Measurements from ENCODE around the gene CARD14.
"Not testable (repeated sequence)": the region's sequence is repeated elsewhere in the genome, so short reads cannot be mapped to it uniquely, and the experiment has no call there.

CARD14 gene

DNA sequence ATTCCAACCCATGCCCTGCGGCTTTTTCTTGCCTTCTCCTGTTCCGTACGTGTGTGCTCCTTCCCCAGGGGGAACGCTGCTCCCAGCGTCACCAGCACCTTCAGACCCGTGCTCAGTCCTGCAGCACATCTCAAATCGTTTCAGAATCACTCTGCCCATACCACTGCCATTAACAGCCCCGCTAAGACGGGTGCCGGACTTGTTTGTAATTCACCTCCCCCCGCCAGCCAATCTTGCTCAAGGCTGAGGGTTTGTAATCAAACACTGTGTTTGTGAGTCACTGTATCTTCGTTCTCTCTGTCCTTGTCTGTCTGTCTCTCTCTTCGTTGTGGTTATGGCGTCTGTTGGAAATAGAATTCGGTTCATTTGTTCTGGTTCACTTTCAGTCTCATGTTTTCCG lies 17.3 kb downstream of the CARD14 start:
- no peak for DNase-seq

DNA sequence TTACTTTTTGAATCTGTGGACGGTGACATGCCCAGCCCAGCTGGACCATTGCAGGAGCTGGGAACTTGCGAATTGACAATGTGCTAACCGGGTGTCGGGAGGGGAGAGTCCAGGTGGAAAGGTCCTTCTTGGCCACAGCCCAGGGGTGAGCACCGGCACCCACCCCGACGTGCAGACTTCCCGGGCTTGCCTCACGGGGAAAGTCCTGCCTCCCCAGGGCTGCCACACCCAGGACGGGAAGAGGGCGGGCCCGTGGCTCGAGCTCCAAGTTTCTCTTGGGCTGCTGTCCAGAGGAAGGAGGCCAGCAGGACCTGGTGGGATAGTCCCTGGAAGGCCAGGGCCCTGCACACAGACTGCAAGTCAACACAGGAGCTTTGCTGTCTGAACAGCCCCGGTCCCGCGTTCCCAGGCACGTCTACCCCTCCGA lies 17.7 kb downstream of the CARD14 start:
- DNase-seq = no peak

DNA sequence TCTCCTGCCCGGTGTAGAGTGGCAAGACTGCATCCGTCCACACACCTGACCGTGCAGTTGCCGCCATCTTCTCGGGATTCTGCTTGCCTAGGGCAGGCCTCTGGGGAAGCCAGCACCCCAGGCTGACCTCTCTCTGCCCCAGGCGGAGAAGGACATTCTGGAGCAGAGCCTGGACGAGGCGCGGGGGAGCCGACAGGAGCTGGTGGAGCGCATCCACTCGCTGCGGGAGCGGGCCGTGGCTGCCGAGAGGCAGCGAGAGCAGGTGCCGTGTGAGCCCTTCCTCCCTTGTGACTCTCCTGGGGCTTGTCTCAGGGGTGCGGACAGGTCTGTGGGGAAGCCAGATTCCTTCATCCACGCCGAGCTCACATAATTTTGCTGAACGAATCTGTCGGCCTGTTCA lies 19.8 kb downstream of the CARD14 start:
- DNase-seq = no peak

DNA sequence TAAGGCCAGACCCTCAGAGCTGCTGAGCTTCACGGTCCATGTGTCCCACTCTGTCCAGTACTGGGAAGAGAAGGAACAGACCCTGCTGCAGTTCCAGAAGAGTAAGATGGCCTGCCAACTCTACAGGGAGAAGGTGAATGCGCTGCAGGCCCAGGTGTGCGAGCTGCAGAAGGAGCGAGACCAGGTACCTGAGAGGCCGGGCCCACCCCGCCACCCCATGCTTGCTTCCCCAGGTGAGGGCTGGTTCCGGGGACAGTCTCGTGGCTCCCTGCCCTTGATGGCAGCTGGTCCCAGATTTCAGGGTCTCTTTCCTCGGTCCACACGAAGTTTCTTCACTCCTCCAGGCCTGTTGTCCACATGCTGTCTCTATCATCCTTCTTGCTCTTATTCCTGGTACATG lies 20.9 kb downstream of the CARD14 start:
- no peak for DNase-seq

DNA sequence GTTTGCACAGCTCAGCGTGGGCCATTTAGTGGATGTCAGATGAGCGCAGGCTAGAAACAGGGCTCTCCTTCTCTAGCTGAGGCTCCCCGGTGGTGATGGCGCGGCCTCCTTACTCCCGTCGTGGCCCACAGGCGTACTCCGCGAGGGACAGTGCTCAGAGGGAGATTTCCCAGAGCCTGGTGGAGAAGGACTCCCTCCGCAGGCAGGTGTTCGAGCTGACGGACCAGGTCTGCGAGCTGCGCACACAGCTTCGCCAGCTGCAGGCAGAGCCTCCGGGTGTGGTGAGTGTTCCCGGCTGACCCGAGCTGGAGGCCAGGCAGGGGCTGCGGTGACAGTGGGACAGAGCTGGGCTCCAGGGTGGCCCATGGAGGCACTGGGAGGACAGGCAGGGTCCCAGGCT lies 21.4 kb downstream of the CARD14 start:
- no peak for DNase-seq

DNA sequence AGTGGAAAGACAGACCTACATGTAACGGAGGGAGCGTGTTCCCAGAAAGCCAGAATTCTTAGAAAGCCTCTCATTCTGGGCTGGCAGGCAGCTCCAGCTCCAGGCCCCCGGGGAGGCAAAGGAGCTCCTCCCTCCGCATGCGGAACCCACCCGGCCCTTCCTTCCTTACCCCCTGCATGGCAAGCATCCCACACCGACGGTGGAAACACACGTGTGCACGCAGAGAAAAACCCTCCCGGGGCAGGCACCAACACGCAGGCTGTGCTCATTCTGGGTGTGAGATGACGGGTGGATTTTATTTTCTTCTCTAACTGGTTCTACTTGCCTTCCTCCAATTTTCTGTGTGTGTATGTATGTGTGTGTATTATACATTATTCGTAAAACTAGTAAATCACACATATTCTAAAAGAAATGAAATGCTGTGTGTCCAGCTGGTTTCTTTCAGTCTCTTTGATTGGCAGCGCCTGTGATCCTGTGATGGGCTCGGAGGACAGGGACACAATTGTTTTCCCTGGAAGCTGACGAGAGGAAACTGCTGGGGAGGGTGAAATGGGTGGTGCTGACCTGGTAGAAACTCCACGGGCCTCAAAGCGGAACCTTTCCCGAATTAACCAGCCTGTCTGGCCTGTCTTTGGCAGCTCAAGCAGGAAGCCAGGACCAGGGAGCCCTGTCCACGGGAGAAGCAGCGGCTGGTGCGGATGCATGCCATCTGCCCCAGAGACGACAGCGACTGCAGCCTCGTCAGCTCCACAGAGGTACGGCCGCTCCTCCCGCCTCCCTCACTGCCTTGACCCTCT lies 22.2 kb downstream of the CARD14 start:
- no peak for DNase-seq

DNA sequence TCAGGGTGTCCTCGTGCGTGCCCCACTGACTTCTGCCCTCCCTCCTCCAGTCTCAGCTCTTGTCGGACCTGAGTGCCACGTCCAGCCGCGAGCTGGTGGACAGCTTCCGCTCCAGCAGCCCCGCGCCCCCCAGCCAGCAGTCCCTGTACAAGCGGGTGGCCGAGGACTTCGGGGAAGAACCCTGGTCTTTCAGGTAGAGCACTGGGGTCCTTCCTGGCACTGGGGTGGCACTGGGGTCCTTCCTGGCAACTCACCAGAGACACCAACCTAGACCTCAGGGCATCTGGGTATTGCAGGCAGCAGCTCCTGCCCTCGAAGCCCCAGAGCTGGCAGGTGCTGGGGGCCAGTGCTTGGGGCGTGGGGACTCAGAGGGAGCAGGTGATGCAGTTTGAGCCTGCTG lies 25.3 kb downstream of the CARD14 start:
- DNase-seq = no peak

DNA sequence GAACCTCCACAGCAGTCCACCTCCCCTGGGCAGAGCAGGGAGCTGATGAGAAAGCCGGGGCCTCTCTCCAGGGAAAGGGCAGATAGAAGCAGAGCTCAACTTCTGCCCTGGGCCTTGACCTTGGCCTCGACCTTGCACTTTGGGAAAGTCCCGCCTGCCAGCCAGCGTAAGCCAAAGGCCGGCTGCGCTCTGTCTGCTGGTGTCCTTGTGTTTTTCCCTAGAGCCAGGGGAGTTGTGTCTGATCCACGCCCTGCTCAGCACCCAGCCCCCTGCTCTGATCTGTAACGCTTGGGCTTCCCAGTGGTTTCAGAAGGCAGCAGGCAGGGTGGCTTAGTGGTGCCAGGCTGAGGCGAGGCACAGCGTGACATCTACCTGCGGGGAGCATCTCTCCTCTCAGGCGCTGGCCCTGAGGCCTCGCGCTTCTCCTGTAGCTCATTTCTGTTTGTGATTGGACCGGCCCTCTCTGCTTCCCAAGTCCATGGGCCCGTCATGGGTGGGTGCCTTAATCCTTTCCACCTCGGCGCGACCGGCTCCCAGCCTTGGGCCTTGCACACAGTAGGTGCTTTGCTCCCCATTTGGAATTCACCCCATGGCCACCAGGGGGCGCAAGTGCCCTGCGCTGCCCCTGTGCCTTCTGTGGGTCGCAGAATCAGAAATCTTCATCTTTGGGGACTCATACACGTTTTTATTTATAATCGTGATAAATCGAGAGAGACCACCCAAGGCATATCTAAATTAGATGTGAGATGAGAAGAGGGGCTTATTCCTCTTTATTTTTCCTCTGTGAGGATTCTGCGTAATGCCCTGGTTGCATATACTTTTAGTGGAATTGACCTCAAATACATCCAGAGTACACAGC lies 26.1 kb downstream of the CARD14 start:
- peak; percentile 22 to 24 for DNase-seq

DNA sequence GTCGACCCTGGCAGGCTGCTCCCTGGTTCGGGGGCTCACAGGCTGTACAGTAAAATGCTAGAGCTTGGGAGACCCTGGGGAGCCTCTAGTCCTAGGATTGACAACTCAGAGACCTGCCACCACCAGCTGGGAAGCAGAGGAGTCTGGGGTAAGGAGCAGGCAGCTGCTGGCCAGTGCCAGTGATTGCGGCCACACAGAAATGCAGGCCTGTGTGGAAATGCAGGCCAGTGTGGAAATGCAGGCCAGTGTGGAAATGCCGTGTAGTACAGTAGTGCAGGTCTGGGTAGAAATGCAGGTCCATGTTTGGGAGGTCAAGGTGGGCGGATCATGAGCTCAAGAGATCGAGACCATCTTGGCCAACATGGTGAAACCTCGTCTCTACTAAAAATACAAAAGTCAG lies 26.8 kb downstream of the CARD14 start:
- no peak for DNase-seq

DNA sequence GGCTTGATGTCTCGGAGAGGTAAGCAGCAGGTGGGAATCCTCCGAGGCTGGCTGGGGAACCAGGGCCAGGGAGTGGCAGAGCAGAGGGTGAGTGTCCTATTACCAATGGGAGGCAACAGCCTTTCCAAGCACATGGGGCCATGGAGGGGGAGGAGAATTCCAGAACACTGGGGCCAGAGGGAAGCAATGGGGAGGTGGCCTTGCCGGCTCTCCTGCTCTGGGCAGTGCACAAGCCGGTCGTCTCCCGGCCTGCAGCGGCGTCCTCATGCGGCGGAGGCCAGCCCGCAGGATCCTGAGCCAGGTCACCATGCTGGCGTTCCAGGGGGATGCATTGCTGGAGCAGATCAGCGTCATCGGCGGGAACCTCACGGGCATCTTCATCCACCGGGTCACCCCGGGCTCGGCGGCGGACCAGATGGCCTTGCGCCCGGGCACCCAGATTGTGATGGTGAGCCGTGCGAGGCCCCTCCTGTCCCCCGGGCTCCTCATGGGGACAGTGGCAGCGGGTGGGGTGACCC lies 28.4 kb downstream of the CARD14 start:
- no peak for DNase-seq

DNA sequence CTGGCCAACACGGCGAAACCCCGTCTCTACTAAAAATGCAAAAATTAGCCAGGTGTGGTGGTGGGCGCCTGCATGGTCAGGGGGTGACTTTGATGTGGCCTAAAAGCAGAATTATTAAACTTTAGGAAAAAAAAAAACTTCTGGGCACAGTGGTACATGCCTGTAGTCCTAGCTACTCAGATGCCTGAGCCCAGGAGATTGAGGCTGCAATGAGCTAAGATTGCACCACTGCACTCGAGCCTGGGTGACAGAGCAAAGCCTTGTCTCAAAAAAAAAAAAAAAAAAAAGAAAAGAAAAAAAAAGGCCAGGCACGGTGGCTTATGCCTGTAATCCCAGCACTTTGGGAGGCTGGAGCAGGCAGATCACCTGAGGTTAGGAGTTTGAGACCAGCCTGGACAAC lies 29.5 kb downstream of the CARD14 start:
- DNase-seq = not testable (repeated sequence)

DNA sequence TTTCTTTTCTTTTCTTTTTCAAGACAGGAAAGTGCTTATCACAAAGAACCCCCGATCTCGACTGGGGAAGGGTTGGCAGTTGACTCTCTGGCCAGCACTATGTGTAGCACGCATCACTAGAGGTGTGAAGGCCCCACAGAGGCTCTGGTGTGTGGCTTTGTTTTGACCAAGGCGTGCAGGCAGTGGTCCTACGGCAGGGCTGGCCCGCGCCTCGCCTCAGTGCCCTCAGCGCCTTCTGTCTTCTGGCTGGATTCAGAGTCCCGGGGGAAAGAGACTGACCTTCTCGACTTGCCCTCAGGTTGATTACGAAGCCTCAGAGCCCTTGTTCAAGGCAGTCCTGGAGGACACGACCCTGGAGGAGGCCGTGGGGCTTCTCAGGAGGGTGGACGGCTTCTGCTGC lies 31.6 kb downstream of the CARD14 start:
- no peak for DNase-seq

DNA sequence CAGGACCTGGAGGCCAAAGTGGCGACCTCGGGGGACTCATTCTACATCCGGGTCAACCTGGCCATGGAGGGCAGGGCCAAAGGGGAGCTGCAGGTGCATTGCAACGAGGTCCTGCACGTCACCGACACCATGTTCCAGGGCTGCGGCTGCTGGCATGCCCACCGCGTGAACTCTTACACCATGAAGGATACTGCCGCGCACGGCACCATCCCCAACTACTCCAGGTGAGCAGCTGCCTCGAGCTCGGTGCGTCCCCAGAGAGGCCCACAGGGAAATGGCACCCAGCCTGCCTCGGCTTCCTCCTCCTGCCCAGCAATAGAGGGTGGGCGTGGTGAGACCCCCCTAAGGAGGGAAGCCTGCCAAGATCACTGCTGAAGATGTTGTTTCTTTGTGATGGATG lies 32.4 kb downstream of the CARD14 start:
- DNase-seq = no peak

DNA sequence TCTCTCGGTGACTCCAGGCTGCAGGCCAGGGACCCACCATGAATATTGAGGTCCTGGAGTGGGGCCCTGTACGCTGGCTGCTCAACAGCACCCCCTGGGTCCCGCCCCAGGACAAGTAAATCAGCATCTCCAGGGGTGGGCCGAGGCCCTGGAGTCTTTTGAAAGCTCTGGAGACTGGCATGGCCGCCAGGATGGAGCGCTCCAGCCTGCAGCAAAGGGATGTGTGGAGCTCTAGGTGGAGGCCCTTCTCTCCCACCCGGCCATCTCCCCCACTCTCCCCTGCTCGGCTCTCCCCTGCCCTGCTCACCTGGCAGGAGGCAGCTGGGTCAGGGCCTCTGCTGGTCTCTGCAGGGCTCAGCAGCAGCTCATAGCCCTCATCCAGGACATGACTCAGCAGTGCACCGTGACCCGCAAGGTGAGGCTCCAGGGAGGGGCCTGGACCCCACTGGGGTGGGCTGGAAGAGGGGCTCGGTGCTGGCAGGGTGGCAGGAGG lies 33.7 kb downstream of the CARD14 start:
- DNase-seq = no peak

DNA sequence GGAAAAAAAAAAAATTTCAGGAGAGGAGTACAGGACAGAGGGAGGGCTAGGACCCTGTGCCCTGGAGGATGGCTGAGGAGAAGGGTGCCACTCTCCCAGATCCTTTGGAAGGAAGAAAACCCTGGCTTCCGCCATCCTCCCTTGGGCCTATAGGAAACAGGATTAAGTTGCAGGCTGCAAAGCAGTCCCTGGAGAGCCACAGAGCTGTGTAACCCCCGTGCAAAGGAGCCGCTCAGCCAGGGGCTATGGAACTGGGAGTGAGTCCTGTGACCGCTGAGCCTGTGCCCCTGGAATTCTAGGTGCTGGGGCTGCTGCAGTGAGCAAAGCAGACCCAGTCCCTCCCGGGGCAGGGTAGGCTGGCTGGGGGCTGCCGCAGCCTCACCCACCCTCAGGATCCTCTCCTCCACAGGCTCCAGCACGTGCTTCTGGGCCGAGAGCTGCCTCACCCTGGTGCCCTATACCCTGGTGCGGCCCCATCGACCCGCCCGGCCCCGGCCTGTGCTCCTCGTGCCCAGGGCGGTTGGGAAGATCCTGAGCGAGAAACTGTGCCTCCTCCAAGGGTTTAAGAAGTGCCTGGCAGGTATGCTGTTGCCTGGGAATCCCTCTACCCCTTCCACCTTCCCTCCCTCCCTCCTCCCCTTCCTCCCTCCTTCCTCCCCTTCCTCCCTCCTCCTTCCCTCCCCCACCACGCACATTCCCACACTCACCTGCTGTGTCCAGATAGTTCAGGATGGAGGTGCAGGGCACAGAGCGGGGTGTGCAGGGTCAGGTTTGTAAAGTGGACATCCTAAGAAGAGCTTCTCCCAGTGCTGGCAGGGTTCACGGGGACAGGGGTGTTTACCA lies 35.0 kb downstream of the CARD14 start:
- no peak for DNase-seq

DNA sequence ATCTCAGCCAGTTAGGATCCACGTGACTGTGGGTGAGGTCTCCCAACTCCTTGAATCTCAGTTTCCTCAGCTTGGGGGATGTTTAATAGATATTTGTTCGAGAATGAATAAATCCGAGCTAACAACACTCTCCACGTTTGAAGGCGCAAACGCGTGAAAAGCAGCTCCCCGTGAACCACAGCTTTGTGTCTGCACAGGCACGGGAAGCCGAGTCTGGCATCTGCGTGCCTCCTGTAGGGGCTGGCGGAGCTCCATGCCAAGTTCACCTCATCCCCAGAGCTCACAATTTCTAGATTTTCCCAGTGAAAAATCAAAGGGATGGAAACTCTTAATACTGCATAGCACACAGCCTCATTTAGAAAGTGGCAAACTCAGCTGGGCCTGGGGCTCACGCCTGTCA lies 36.0 kb downstream of the CARD14 start:
- DNase-seq = no peak

DNA sequence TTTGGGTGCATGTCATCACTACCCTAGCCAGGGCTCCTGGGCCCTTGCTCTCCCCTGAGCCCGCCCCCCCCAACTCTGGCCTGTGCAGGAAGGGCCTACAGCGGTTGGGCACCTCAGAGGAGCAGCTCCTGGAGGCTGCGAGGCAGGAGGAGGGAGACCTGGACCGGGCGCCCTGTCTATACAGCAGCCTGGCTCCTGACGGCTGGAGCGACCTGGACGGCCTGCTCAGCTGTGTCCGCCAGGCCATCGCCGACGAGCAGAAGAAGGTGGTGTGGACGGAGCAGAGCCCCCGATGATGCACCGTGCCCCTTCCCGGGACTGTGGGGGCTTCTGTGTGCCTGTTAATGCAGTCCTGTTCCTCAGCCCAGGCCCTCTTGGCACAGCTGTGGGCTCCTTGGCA lies 38.2 kb downstream of the CARD14 start:
- no peak for DNase-seq

DNA sequence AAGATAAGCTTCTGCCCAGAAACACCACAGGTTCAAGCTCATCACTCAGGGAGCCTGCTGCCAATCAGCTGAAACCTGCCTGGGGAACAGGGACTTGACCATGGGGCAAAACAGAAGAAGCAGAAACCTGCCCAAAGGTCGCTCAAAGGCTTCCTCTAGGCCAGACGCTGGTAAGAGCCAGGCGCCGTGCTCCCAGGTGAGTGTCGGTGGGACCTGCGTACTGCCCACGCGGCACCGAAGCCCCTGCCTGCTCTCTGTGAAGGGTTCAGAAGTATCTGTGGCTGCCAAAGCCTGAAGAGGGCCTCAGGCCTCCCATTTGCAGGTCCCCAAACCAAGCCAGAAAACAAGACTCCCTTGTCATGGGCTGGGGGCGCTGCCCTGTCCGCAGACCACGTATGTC lies 39.9 kb downstream of the CARD14 start:
- DNase-seq = no peak

DNA sequence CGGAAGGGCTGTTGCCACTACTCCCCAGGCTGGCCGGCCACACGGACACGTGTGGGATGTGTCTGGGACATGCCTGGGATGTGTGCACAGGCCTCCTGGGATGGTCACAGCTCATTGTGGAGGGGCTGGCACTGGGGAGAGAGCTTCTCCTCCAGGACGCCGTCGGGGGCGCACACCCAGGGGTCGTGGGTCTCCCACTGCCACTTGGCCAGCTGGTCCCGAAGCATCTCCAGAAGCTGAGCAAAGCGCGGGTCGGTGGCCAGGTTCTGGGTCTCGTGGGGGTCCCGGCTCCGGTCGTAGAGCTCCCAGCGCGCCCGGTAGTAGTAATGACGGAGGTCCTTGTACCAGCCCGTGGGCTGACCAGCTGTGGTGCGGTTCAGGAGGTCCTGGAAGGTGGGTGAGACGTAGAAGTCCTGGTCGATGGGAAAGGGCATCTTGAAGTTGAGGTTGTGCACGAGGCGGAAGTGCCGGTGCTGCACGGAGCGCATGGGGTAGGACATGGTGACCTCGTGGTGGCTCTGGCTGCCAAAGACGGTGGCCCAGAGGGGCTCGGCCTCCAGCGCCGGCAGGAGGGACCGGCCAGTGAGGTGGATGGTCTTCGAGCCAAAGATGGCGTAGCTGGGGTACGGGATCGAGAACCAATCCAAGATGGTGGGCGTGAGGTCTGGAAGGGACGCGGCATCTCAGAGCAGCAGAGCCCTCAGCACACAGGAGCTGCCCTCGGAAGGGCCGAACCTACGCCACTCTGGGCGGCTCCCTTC lies 40.7 kb downstream of the CARD14 start:
- no peak for DNase-seq

DNA sequence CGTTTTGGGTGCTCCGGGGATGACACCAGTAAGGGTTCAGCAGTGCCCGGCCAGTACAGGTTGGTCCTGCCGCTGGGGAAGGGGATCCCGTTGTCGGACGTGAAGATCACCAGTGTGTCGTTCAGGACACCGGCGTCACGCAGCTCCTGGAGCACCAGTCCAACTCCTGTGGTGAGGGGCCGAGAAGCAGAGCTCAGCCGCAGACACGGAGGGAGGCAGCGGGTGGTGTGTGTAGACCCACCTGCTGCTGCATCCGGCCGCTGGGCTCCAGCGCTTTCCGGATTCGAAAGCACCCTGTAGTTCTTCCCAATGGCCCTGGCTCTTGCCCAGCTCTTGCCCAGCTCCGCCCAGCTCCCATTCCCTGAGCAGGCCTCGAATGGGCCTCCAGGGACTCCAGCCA lies 42.3 kb downstream of the CARD14 start:
- no peak for DNase-seq

DNA sequence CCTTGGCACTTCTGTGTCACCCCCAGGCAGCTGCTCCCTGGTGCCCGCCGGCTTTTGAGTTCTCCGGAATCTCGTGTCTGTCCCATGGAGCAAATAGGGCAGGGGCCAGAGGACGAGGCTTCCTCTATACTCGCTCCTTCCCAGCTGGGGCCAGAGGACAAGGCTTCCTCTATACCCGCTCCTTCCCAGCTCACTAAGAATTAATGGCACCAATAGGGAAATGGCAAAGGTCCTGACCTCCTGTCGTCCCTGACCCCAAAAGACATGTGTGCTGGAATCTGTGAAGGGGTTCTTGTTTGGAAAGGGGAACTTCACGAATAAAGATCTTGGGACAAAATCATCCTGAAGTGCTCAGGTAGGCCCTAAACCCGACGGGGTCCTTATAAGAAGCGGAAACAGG lies 42.7 kb downstream of the CARD14 start:
- no peak for DNase-seq

DNA sequence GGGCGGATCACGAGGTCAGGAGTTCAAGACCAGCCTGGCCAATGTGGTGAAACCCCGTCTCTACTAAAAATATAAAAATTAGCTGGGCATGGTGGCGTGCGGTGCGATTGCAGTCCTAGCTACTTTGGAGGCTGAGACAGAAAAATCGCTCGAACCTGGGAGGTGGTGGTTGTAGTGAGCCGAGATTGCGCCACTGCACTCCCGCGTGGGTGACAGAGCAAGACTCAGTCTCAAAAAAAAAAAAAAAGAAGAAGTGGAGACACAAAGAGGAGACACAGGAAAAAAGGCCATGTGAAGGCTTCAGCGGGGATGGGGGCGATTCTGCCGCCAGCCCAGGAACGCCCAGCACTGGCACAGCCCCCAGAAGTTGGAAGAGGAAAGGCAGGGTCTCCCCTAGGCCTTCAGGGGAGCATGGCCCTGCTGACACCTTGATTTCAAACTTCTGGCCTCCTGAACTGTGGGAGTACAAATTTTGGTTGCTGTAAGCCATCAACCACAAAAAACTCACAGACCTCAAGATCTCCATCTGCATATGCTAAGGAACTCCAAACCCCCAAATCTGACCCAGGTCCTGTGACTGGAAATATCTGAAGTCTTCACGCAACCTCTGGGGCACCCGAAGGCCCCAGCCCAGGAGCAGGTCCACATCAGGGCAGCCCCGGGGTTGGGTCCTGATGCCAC lies 43.3 kb downstream of the CARD14 start:
- peak in 1 of 2 experiments; percentile 9 for DNase-seq
